Measurements from ENCODE around the gene CDYL2. TPM values are rescaled to one million over a fixed set of nuclear protein-coding genes. Genes with fewer than 3 reads are reported as not detected.

Gene CDYL2
- total and polyA plus RNA-seq, 2 donors (not counting 3 experiments of a cell fraction or from before 2014, with no cell fraction given) = 7.1 to 71.3 TPM

DNA sequence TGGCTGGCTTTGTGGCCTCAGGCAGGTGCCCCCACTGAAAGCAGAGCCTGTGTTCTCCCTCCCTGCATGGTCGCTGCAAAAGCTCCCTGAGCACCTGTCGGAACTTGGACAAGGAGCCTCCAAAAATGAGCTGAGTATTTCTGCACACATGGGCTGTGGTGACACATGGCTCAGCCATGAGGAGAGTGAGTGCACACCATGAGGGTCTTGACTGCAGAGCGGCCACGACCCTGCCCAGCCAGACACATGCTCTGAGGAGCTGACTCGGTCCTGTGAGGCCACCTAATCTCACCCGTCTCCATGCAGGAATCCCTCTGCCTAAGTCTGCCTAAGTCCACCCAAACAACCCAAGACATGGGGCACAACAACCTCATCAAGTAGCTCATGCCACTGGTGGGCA lies 134.7 kb downstream of the CDYL2 start:
- Histone ChIP-seq H3K9me1 (replicated peaks; ENCODE audit: control insufficient read depth, extremely low read depth, insufficient read depth, low read length) (no peaks in the 10 kb centered on the region), H3K79me2 (ENCODE audit: control insufficient read depth, insufficient read depth, low read length) (peaks cover 64% of the 10 kb centered on the region), H3K9ac (replicated peaks; ENCODE audit: extremely low read depth, insufficient read depth, low read length) (no peak overlapping the region), H3K4me2 (ENCODE audit: insufficient read depth, low read length) (no peak overlapping the region), H3K36me3 (ENCODE audit: control insufficient read depth in 2 of 2, extremely low read depth in 1 of 2, insufficient read depth in 2 of 2, low read length in 2 of 2) (peaks cover 0 to 2% of the 10 kb centered on the region in 2 experiments), H3K27me3 (ENCODE audit: control insufficient read depth in 2 of 2, insufficient read depth in 2 of 2, low read length in 2 of 2) (no peaks in the 10 kb centered on the region), H4K20me1 (replicated peaks; ENCODE audit: control insufficient read depth, extremely low read depth, insufficient read depth, low read length) (no peaks in the 10 kb centered on the region), H3K4me3 (replicated peaks in 1 of 3; ENCODE audit: insufficient read depth in 1 of 3, low read depth in 1 of 3, low read length in 3 of 3) (no peak overlapping the region), H3K27ac (ENCODE audit: insufficient read depth, low read depth, low read length) (no peak overlapping the region), H2AFZ (ENCODE audit: low read depth, low read length) (no peak overlapping the region), H3K9me3 (replicated peaks; ENCODE audit: control insufficient read depth, insufficient read depth, low read length) (no peaks in the 10 kb centered on the region), H3K4me1 (ENCODE audit: control insufficient read depth, extremely low read depth, insufficient read depth, low read length) (peaks cover 8% of the 10 kb centered on the region)
- dilution Hi-C loops (cut with MboI; ENCODE audit: extremely low pct_ligation_motif_present, low sequenced_read_pairs) = no loop called here
- POLR2A ChIA-PET = no interaction called here
- intact Hi-C loops (cut with micrococcal nuclease) = no loop called here
- DNase-seq (ENCODE audit: low read depth, low spot score) (no peak), FAIRE-seq (no peak)
- no TSS peak for BruUV-seq (replicated peaks)
- TF ChIP-seq, protein P1, sequence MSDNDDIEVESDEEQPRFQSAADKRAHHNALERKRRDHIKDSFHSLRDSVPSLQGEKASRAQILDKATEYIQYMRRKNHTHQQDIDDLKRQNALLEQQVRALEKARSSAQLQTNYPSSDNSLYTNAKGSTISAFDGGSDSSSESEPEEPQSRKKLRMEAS (IDR thresholded peaks at IDR 0.05; ENCODE audit: insufficient read depth, insufficient read length) = no peak
- TF ChIP-seq POLR2AphosphoS5 (IDR thresholded peaks at IDR 0.05; ENCODE audit: insufficient read depth, low read depth, low read length) (no peak), JUN (IDR thresholded peaks at IDR 0.05; ENCODE audit: borderline replicate concordance, insufficient read depth, insufficient read length, low read depth) (no peak), GATA2 (IDR thresholded peaks at IDR 0.05; ENCODE audit: insufficient read depth, insufficient read length, low read depth, low read length) (no peak), POLR2A (IDR thresholded peaks at IDR 0.05; ENCODE audit: low read depth, low read length) (no peak), EZH2 (IDR thresholded peaks at IDR 0.05; ENCODE audit: borderline replicate concordance, low read depth, low read length, severe bottlenecking) (no peak), FOS (IDR thresholded peaks at IDR 0.05; ENCODE audit: borderline replicate concordance, insufficient read depth, low read length) (no peak), MYC (IDR thresholded peaks at IDR 0.05; ENCODE audit: low read depth, low read length) (no peak)
- TF ChIP-seq, protein P2, sequence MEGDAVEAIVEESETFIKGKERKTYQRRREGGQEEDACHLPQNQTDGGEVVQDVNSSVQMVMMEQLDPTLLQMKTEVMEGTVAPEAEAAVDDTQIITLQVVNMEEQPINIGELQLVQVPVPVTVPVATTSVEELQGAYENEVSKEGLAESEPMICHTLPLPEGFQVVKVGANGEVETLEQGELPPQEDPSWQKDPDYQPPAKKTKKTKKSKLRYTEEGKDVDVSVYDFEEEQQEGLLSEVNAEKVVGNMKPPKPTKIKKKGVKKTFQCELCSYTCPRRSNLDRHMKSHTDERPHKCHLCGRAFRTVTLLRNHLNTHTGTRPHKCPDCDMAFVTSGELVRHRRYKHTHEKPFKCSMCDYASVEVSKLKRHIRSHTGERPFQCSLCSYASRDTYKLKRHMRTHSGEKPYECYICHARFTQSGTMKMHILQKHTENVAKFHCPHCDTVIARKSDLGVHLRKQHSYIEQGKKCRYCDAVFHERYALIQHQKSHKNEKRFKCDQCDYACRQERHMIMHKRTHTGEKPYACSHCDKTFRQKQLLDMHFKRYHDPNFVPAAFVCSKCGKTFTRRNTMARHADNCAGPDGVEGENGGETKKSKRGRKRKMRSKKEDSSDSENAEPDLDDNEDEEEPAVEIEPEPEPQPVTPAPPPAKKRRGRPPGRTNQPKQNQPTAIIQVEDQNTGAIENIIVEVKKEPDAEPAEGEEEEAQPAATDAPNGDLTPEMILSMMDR (IDR thresholded peaks at IDR 0.05; ENCODE audit: extremely low read depth in 1 of 2, insufficient read depth in 1 of 2, low read depth in 1 of 2, low read length in 2 of 2) = no peak
- CTCF ChIA-PET = no interaction called here
